ENCODE data around the gene C15orf39. TPM values are rescaled to one million over a fixed set of nuclear protein-coding genes. Genes with fewer than 3 reads are reported as not detected.

The C15orf39 gene
- total and polyA plus RNA-seq, 2 of the 13 experiments (the other 11 are each of a cell fraction or from before 2014, with no cell fraction given) = 6.2 to 13.5 TPM

GRCh38 chr15:75198560-75199356 lies 2.9 kb upstream of the C15orf39 start (continued):
- peak; percentile 90 for TF ChIP-seq NFYC (CRISPR knock-in tag; IDR thresholded peaks at IDR 0.05)
- TF ChIP-seq, protein P1, sequence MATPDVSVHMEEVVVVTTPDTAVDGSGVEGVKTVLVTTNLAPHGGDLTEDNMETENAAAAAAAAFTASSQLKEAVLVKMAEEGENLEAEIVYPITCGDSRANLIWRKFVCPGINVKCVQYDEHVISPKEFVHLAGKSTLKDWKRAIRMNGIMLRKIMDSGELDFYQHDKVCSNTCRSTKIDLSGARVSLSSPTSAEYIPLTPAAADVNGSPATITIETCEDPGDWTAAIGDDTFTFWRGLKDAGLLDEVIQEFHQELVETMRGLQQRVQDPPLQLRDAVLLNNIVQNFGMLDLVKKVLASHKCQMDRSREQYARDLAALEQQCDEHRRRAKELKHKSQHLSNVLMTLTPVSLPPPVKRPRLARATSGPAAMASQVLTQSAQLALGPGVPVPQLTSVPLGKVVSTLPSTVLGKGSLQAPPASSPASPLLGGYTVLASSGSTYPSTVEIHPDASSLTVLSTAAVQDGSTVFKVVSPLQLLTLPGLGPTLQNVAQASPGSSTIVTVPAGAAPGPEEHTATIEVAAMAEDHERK (CRISPR knock-in tag; IDR thresholded peaks at IDR 0.05; ENCODE audit: low read depth) = no peak
- no peak for TF ChIP-seq ZNF883 (CRISPR knock-in tag; IDR thresholded peaks at IDR 0.05; ENCODE audit: not compliant biosample characterization)
- peak; percentile 19 for TF ChIP-seq XRCC5 (optimal IDR thresholded peaks at IDR 0.05; ENCODE audit: low read length)
- no peak for TF ChIP-seq MAF1 (CRISPR knock-in tag; IDR thresholded peaks at IDR 0.05; ENCODE audit: borderline replicate concordance)
- 0 out of 2 replicates have a peak, but pooled peaks have one; percentile 17 for TF ChIP-seq ZNF263 (CRISPR knock-in tag; IDR thresholded peaks at IDR 0.05)
- peak; percentile 86 for TF ChIP-seq TFDP1 (CRISPR knock-in tag; IDR thresholded peaks at IDR 0.05; ENCODE audit: borderline replicate concordance)
- TF ChIP-seq ELF3 (CRISPR knock-in tag; IDR thresholded peaks at IDR 0.05) = no peak
- 0 out of 2 replicates have a peak, but pooled peaks have one; percentile 10 for TF ChIP-seq MYC (CRISPR knock-in tag; IDR thresholded peaks at IDR 0.05; ENCODE audit: borderline replicate concordance)
- no peak for TF ChIP-seq RXRA (CRISPR knock-in tag; IDR thresholded peaks at IDR 0.05)
- TF ChIP-seq, protein P2, sequence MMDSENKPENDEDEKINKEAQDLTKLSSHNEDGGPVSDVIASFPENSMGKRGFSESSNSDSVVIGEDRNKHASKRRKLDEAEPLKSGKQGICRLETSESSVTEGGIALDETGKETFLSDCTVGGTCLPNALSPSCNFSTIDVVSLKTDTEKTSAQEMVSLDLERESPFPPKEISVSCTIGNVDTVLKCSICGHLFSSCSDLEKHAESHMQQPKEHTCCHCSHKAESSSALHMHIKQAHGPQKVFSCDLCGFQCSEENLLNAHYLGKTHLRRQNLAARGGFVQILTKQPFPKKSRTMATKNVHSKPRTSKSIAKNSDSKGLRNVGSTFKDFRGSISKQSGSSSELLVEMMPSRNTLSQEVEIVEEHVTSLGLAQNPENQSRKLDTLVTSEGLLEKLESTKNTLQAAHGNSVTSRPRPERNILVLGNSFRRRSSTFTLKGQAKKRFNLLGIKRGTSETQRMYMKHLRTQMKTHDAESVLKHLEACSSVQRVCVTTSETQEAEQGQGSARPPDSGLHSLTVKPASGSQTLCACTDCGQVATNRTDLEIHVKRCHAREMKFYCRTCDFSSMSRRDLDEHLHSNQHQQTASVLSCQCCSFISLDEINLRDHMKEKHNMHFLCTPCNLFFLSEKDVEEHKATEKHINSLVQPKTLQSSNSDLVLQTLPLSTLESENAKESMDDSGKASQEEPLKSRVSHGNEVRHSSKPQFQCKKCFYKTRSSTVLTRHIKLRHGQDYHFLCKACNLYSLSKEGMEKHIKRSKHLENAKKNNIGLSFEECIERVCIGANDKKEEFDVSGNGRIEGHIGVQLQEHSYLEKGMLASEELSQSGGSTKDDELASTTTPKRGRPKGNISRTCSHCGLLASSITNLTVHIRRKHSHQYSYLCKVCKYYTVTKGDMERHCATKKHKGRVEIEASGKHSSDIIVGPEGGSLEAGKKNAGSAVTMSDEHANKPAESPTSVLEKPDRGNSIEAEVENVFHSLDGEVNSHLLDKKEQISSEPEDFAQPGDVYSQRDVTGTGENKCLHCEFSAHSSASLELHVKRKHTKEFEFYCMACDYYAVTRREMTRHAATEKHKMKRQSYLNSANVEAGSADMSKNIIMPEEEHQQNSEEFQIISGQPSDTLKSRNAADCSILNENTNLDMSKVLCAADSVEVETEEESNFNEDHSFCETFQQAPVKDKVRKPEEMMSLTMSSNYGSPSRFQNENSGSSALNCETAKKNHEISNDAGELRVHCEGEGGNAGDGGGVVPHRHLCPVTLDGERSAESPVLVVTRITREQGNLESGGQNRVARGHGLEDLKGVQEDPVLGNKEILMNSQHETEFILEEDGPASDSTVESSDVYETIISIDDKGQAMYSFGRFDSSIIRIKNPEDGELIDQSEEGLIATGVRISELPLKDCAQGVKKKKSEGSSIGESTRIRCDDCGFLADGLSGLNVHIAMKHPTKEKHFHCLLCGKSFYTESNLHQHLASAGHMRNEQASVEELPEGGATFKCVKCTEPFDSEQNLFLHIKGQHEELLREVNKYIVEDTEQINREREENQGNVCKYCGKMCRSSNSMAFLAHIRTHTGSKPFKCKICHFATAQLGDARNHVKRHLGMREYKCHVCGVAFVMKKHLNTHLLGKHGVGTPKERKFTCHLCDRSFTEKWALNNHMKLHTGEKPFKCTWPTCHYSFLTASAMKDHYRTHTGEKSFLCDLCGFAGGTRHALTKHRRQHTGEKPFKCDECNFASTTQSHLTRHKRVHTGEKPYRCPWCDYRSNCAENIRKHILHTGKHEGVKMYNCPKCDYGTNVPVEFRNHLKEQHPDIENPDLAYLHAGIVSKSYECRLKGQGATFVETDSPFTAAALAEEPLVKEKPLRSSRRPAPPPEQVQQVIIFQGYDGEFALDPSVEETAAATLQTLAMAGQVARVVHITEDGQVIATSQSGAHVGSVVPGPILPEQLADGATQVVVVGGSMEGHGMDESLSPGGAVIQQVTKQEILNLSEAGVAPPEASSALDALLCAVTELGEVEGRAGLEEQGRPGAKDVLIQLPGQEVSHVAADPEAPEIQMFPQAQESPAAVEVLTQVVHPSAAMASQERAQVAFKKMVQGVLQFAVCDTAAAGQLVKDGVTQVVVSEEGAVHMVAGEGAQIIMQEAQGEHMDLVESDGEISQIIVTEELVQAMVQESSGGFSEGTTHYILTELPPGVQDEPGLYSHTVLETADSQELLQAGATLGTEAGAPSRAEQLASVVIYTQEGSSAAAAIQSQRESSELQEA (CRISPR knock-in tag; IDR thresholded peaks at IDR 0.05; ENCODE audit: not compliant biosample characterization) = no peak
- TF ChIP-seq ARNT2 (CRISPR knock-in tag; IDR thresholded peaks at IDR 0.05; ENCODE audit: low read depth) = 0 out of 2 replicates have a peak, but pooled peaks have one; percentile 46
- TF ChIP-seq ZNF180 (CRISPR knock-in tag; IDR thresholded peaks at IDR 0.05; ENCODE audit: borderline replicate concordance, low read depth) = no peak
- TF ChIP-seq THAP9 (CRISPR knock-in tag; IDR thresholded peaks at IDR 0.05; ENCODE audit: borderline replicate concordance) = no peak

Measured in HepG2 (cell line).